ENCODE measurements around the gene TMEM59L.

Gene TMEM59L

GRCh38 chr19:18636969-18637629 lies 24.4 kb downstream of the TMEM59L start, which contains the start of gene KLHL26:
TSS of gene KLHL26 (plus strand) at chr19:18637028. CDS start at chr19:18637055, 27 bp downstream.
- no peak for DNase-seq (ENCODE audit: low spot score)

- no peak for DNase-seq (ENCODE audit: low spot score)
Measured at GRCh38 chr19:18637673-18638630, 25.3 kb downstream of the TMEM59L start.

GRCh38 chr19:18639706-18640243 lies 27.1 kb downstream of the TMEM59L start:
- DNase-seq (ENCODE audit: low spot score) = no peak

- DNase-seq (ENCODE audit: low spot score) = no peak
Measured at GRCh38 chr19:18644196-18645034, 31.7 kb downstream of the TMEM59L start.

- DNase-seq (ENCODE audit: low spot score) = no peak
Measured at GRCh38 chr19:18645035-18645511, 32.4 kb downstream of the TMEM59L start.

- DNase-seq (ENCODE audit: low spot score) = no peak
Measured at GRCh38 chr19:18646535-18647370, 34.1 kb downstream of the TMEM59L start.

- DNase-seq (ENCODE audit: low spot score) = no peak
Measured at GRCh38 chr19:18647371-18647767, 34.7 kb downstream of the TMEM59L start.

- DNase-seq (ENCODE audit: low spot score) = no peak
Measured at GRCh38 chr19:18647807-18648206, 35.1 kb downstream of the TMEM59L start.

GRCh38 chr19:18648973-18649315 lies 36.3 kb downstream of the TMEM59L start:
- no peak for DNase-seq (ENCODE audit: low spot score)

GRCh38 chr19:18649371-18650020 lies 36.8 kb downstream of the TMEM59L start:
- DNase-seq (ENCODE audit: low spot score) = no peak

GRCh38 chr19:18650021-18650390 lies 37.3 kb downstream of the TMEM59L start:
- no peak for DNase-seq (ENCODE audit: low spot score)

GRCh38 chr19:18650468-18651041 lies 37.9 kb downstream of the TMEM59L start:
- DNase-seq (ENCODE audit: low spot score) = no peak

GRCh38 chr19:18651300-18651699 lies 38.6 kb downstream of the TMEM59L start:
- DNase-seq (ENCODE audit: low spot score) = no peak

- DNase-seq (ENCODE audit: low spot score) = no peak
Measured at GRCh38 chr19:18651733-18652132, 39.1 kb downstream of the TMEM59L start.

GRCh38 chr19:18653853-18654252 lies 41.2 kb downstream of the TMEM59L start:
- DNase-seq (ENCODE audit: low spot score) = no peak

GRCh38 chr19:18654469-18654868 lies 41.8 kb downstream of the TMEM59L start:
- no peak for DNase-seq (ENCODE audit: low spot score)

GRCh38 chr19:18655173-18655844 lies 42.6 kb downstream of the TMEM59L start:
- DNase-seq (ENCODE audit: low spot score) = no peak

GRCh38 chr19:18656337-18657086 lies 43.8 kb downstream of the TMEM59L start:
- no peak for DNase-seq (ENCODE audit: low spot score)

Data from SK-N-DZ (cell line).